ENCODE data around the gene ADGRB2. TPM values are rescaled to one million over a fixed set of nuclear protein-coding genes. Genes with fewer than 3 reads are reported as not detected.
A peak's percentile ranks its signal among the peaks of the same experiment; 100 is the strongest.

ADGRB2 gene
- total RNA-seq (2022) = 1.9 and 2.9 TPM in 2 replicates
- percentile 19 among the genes with signal in this experiment for Bru-seq, nascent RNA
- BruChase-seq, experiment 1, labeled RNA remaining after a 6-hour chase = percentile 21 among the genes with signal in this experiment
- percentile 23 among the genes with signal in this experiment for BruChase-seq, experiment 2, labeled RNA remaining after a 2-hour chase
- long read RNA-seq, partial matches to known transcripts = 1 of 3 reads
- long read RNA-seq, other reads (novel, unspliced or antisense) = 2 of 3 reads

- Mint-ChIP-seq H3K9me3 (ENCODE audit: low read depth, unreplicated experiment) (no peaks in the 10 kb centered on the region), H3K36me3 (ENCODE audit: insufficient read depth, unreplicated experiment) (peaks cover 18% of the 10 kb centered on the region), H3K4me3 (ENCODE audit: low read depth, unreplicated experiment) (peak within 1 kb of the TSS; percentile 75), H3K27ac (ENCODE audit: unreplicated experiment) (no peak within 1 kb of the TSS), H3K27me3 (ENCODE audit: unreplicated experiment) (peaks cover 77% of the 10 kb centered on the region), H3K4me1 (ENCODE audit: low read depth, unreplicated experiment) (peaks cover 16% of the 10 kb centered on the region)
- intact Hi-C loops (cut with micrococcal nuclease; ENCODE audit: unreplicated experiment) = no loop called here
- CTCF ChIA-PET = interaction anchor here (1.1 to 1.7 kb wide), 2 partner anchors 25 to 199 kb away, joined by 3 to 7 read pairs; no protein-coding TSS in a partner anchor
- TF ChIP-seq, protein P1, sequence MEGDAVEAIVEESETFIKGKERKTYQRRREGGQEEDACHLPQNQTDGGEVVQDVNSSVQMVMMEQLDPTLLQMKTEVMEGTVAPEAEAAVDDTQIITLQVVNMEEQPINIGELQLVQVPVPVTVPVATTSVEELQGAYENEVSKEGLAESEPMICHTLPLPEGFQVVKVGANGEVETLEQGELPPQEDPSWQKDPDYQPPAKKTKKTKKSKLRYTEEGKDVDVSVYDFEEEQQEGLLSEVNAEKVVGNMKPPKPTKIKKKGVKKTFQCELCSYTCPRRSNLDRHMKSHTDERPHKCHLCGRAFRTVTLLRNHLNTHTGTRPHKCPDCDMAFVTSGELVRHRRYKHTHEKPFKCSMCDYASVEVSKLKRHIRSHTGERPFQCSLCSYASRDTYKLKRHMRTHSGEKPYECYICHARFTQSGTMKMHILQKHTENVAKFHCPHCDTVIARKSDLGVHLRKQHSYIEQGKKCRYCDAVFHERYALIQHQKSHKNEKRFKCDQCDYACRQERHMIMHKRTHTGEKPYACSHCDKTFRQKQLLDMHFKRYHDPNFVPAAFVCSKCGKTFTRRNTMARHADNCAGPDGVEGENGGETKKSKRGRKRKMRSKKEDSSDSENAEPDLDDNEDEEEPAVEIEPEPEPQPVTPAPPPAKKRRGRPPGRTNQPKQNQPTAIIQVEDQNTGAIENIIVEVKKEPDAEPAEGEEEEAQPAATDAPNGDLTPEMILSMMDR (IDR thresholded peaks at IDR 0.05; ENCODE audit: unreplicated experiment) = no peak
- no TSS peak for BruUV-seq (replicated peaks)
- DNase-seq = peak; percentile 28
Observed at GRCh38 chr1:31764312-31765040, at the start of gene ADGRB2. TSS of gene ADGRB2 (minus strand) at chr1:31764340. CDS start at chr1:31757221, 7,119 bp downstream.

DNA sequence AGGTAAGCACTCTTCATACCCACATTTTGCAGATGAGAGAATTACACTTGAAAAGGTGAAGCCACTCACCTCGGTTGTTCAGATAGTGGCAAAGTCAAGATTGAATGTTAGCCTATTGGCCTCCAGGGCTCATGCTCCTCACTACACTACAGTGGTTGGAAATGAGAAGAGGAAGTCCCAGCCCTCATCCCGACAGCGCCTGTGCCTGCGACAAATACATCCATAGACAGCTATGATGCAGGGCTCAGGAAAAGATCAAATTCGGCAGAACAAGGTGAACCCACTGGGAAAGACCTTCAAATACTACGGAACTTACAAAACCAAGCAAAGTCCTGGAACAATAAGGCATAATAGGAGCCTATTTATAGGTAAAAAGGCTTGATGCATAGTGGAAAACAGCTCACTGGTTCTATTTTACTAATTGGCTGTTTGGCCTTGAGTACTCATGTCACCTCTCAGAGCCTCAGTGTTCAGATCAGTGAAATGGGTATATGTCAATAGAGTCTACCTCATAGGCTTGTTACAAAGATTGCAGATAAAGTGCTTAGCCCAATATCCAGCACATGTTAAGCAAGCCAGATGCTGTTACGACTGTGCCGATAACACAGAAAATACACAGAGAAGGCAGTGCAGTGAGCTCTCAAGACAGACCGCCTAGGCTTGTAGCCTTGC is 48.2 kb upstream of the ADGRB2 start:
- Mint-ChIP-seq H3K27me3 (ENCODE audit: unreplicated experiment) (no peaks in the 10 kb centered on the region), H3K9me3 (ENCODE audit: low read depth, unreplicated experiment) (no peaks in the 10 kb centered on the region), H3K4me1 (ENCODE audit: low read depth, unreplicated experiment) (peaks cover 8% of the 10 kb centered on the region), H3K27ac (ENCODE audit: unreplicated experiment) (no peak overlapping the region), H3K36me3 (ENCODE audit: insufficient read depth, unreplicated experiment) (peaks cover 9% of the 10 kb centered on the region), H3K4me3 (ENCODE audit: low read depth, unreplicated experiment) (no peak overlapping the region)
- CTCF ChIA-PET = no interaction called here
- no peak for DNase-seq
- TF ChIP-seq, protein P1 (IDR thresholded peaks at IDR 0.05; ENCODE audit: unreplicated experiment) = no peak
- BruUV-seq (replicated peaks) = no TSS peak
- intact Hi-C loops (cut with micrococcal nuclease; ENCODE audit: unreplicated experiment) = no loop called here

GRCh38 chr1:31811605-31812004 is 47.5 kb upstream of the ADGRB2 start:
- DNase-seq = no peak
- H3K27me3 Mint-ChIP-seq (ENCODE audit: unreplicated experiment) = no peaks in the 10 kb centered on the region
- BruUV-seq (replicated peaks) = no TSS peak
- CTCF ChIA-PET = no interaction called here
- TF ChIP-seq, protein P1 (IDR thresholded peaks at IDR 0.05; ENCODE audit: unreplicated experiment) = no peak
- no peak overlapping the region for H3K4me3 Mint-ChIP-seq (ENCODE audit: low read depth, unreplicated experiment)
- peaks cover 9% of the 10 kb centered on the region for H3K36me3 Mint-ChIP-seq (ENCODE audit: insufficient read depth, unreplicated experiment)
- intact Hi-C loops (cut with micrococcal nuclease; ENCODE audit: unreplicated experiment) = no loop called here
- H3K27ac Mint-ChIP-seq (ENCODE audit: unreplicated experiment) = no peak overlapping the region
- peaks cover 8% of the 10 kb centered on the region for H3K4me1 Mint-ChIP-seq (ENCODE audit: low read depth, unreplicated experiment)
- H3K9me3 Mint-ChIP-seq (ENCODE audit: low read depth, unreplicated experiment) = no peaks in the 10 kb centered on the region

DNA sequence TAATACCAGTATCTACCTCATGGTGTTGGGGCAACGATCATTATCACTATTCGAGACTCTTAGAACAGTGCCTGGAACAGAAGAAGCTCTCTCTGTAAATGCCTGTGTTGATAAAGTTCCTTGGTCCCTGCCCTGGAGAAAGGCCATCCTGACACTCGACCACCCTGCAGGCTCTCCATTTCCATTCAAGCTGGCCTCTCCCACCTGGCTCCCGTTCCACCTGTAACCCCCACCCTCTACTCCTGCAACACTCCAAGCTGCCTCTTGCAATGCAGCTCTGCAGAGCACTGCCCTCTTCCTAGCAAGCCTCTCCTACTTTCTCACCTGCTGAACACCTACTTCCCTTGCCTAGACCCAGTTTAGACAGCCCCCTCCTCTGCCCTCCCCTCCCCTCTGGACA is 45.6 kb upstream of the ADGRB2 start:
- intact Hi-C loops (cut with micrococcal nuclease; ENCODE audit: unreplicated experiment) = no loop called here
- CTCF ChIA-PET = interaction anchor here (0.6 kb wide), 1 partner anchor 130 kb away, joined by 3 read pairs; no protein-coding TSS in a partner anchor

More for the DNA sequence above, 45.6 kb upstream of the ADGRB2 start:
- no peak for DNase-seq
- BruUV-seq (replicated peaks) = no TSS peak
- Mint-ChIP-seq H3K27ac (ENCODE audit: unreplicated experiment) (no peak overlapping the region), H3K36me3 (ENCODE audit: insufficient read depth, unreplicated experiment) (no peaks in the 10 kb centered on the region), H3K4me3 (ENCODE audit: low read depth, unreplicated experiment) (no peak overlapping the region), H3K27me3 (ENCODE audit: unreplicated experiment) (no peaks in the 10 kb centered on the region), H3K9me3 (ENCODE audit: low read depth, unreplicated experiment) (no peaks in the 10 kb centered on the region), H3K4me1 (ENCODE audit: low read depth, unreplicated experiment) (no peaks in the 10 kb centered on the region)
- TF ChIP-seq, protein P1 (IDR thresholded peaks at IDR 0.05; ENCODE audit: unreplicated experiment) = no peak
